Peyer's patch (tissue), 4 donors: ENCODE measurements around the gene TBC1D9B.

Experiments used
- POLR2A ChIP-seq, 2 donors: fragments of 450-650 bp; IDR thresholded peaks; one replicate each; pipeline ENCODE4 v1.5.1; 2017; ENCODE audit warnings: antibody characterized with exemption in 2 of 2, mild to moderate bottlenecking in 2 of 2, moderate library complexity in 2 of 2
- TF ChIP-seq, protein P1 (sequence below), 6 experiments: fragments of 450-650 bp in 4 of 6; fragments of 200-600 bp in 2 of 6; sonication (generic) in 1 of 6; IDR thresholded peaks; one replicate each; pipeline ENCODE4 v1.5.1; 2017 to 2019; ENCODE audit warnings: antibody characterized with exemption in 6 of 6, mild to moderate bottlenecking in 3 of 6, moderate library complexity in 1 of 6

DNA sequence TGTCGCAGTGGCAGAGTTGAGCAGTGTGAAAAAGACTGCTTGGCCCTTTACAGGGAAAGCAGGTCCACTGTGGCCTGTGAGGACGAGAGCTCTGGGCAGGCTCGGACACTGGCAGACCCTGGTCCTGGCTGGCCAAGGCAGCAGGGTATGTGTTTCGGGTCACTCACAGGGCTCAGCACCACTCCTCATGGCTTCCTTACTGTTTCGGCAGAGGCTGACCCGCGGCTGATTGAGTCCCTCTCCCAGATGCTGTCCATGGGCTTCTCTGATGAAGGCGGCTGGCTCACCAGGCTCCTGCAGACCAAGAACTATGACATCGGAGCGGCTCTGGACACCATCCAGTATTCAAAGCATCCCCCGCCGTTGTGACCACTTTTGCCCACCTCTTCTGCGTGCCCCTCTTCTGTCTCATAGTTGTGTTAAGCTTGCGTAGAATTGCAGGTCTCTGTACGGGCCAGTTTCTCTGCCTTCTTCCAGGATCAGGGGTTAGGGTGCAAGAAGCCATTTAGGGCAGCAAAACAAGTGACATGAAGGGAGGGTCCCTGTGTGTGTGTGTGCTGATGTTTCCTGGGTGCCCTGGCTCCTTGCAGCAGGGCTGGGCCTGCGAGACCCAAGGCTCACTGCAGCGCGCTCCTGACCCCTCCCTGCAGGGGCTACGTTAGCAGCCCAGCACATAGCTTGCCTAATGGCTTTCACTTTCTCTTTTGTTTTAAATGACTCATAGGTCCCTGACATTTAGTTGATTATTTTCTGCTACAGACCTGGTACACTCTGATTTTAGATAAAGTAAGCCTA lies 71.3 kb downstream of the TBC1D9B start:
- TF ChIP-seq, protein P1, sequence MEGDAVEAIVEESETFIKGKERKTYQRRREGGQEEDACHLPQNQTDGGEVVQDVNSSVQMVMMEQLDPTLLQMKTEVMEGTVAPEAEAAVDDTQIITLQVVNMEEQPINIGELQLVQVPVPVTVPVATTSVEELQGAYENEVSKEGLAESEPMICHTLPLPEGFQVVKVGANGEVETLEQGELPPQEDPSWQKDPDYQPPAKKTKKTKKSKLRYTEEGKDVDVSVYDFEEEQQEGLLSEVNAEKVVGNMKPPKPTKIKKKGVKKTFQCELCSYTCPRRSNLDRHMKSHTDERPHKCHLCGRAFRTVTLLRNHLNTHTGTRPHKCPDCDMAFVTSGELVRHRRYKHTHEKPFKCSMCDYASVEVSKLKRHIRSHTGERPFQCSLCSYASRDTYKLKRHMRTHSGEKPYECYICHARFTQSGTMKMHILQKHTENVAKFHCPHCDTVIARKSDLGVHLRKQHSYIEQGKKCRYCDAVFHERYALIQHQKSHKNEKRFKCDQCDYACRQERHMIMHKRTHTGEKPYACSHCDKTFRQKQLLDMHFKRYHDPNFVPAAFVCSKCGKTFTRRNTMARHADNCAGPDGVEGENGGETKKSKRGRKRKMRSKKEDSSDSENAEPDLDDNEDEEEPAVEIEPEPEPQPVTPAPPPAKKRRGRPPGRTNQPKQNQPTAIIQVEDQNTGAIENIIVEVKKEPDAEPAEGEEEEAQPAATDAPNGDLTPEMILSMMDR (IDR thresholded peaks at IDR 0.05): peak in 1 of 6 experiments; percentile 21
- no peak for TF ChIP-seq POLR2A (IDR thresholded peaks at IDR 0.05)
